GM20431 (cell line): Measurements from ENCODE around the gene NCS1.

ENCODE experiments used
- in situ Hi-C: fragments of 300-500 bp; cut with MseI, MboI; formaldehyde crosslinking; loops from one replicate; pipeline ENCODE4 v1.15.0; 2020; ENCODE audit warnings: low sequenced_read_pairs; ENCODE audit not compliant: unreplicated experiment

Gene NCS1

GRCh38 chr9:130145658-130146057 lies 26.5 kb upstream of the NCS1 start:
- in situ Hi-C loops: no loop called here

- in situ Hi-C loops: no loop called here
Observed at GRCh38 chr9:130147198-130147597, 25.0 kb upstream of the NCS1 start.

DNA sequence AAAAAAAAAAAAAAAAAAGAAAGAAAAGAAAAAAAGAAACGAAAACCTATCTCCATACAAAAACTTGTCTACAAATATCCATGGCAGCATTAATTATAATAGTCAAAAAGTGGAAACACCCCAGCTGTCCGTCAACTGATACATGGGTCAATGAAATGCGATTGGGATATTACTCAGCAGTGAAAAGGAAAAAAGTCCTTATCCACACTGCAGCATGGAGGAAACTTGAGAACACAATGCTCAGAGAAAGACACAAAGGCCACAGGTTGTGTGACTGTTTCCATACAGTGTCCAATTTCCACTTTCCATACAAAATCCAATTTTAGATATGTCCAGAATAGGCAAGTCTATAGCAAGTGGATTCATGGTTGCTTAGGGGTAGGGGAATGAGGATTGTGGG lies 24.3 kb upstream of the NCS1 start:
- in situ Hi-C loops: no loop called here

DNA sequence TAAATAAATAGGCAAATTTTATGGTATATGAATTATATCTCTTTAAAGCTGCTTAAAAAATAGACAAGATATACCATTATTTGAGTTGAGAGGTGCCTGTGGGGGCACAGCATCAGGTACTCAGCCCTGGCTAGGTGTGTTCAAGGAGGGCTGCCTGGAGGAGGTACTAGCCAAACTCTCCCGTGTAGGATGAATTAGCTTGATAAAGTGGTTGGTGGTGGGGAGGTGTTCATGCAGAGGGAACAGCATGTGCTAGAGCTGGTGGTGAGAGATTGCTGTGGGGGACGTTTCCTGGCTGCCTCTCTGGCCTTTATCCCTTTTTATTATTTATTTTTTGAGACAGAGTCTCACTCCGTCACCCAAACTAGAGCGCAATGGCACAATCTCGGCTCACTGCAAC lies 23.2 kb upstream of the NCS1 start:
- in situ Hi-C loops: no loop called here

DNA sequence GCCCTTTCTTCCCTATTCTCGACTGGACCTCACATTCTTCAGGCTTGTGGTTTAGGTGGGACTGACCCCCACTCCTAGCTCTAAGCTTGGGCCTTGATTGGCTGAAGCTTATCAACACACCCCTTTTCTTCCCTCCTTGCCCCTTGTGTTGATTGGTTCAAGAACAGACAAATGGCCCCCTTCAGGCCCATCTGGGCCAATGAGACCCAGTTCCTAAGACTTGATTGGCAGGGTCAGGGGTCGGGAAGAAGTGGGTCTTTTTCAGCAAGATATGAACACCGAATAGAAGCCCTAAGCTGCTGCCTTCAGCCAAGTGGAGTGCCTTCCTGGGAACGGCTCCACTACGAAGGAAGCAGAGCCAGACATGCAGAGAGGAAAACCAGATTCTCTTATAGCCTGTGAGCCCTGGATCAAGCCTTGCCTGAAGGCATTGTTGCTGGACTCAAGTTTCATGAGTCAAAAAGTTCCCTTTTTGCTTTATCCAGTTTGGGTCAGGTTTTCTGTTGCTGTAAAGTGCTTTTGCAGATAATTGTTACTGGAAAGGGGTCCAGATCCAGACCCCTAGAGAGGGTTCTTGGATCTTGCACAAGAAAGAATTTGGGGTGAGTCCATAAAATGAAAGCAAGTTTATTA lies 22.4 kb upstream of the NCS1 start:
- in situ Hi-C loops: no loop called here

GRCh38 chr9:130150779-130151382 lies 21.3 kb upstream of the NCS1 start:
- in situ Hi-C loops: no loop called here

GRCh38 chr9:130154816-130155215 lies 17.4 kb upstream of the NCS1 start:
- in situ Hi-C loops: no loop called here

DNA sequence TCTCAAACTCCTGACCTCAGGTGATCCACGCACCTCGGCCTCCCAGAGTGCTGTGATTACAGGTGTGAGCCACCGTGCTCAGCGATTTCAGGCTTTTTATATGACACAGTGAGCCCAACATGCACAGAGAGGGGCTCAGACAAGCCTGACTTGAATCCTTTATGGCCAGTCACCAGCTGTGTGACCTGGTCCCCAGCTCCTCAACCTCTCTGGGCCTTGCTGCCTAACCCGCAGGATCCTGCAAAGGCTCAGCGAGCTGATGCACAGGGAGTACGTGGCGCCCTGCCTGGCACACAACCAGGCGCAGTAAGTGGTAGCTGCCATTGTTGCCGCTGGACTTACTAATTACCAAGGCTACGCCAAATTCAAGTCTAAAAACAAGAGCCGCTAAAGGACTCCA lies 16.6 kb upstream of the NCS1 start:
- in situ Hi-C loops: no loop called here

DNA sequence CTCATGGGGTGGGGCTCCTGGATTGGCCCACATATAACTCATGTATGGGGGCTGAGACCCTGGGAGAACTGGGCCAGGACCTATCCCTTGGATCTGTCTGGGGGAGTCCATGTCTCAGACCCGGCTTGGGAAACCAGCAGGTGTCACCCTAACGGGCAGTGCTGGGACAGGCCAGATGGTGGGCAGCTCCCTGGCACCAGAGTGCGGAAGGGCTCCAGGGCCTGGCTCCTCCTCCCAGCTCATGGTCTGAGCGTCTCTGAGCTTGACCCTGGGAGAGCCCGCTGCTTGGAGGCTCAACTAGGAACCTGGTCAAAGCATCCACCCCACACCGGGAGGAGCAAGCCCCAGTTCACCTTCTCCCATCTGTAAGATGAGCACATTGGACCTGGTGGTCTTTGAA lies 15.5 kb upstream of the NCS1 start:
- in situ Hi-C loops: no loop called here

- in situ Hi-C loops: no loop called here
Observed at GRCh38 chr9:130157079-130157478, 15.1 kb upstream of the NCS1 start.

DNA sequence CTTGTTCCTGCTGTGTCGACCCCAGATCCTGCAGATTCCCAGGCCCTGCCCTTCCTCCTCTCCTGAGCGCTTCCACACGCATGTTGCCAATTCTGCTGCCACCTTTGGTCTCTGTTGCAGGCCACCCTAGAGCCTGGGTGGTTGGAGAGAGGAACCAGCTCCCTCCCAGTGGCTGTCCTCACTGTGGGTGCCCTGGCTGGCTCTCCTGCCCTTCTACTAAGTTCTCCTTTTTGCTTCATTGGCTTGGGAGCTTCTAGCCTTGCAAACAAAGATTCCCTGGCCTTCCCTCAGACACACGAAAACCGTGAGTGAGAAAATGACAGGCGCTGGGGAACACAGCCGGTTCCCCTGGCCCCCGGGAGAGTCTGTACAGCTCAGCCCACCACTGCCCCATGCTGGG lies 14.2 kb upstream of the NCS1 start:
- in situ Hi-C loops: no loop called here

DNA sequence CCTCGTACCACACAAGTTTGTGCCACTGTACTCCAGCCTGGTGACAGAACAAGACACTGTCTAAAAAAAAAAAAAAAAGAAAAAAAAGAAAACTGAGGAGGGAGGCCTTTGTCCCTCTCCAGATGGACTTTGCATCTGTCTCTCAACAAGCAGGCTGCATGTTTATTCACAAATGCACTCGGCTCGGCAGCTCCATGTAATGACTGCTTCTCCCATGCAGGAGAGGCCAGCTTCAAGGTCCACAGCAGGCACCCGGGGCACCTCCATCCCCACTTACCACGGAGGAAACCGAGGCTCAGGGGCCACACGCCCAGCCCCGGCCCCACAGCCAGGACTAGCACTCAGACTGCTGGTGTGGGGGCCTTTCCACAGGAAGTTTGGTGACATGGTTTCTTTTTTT lies 13.1 kb upstream of the NCS1 start:
- in situ Hi-C loops: no loop called here

DNA sequence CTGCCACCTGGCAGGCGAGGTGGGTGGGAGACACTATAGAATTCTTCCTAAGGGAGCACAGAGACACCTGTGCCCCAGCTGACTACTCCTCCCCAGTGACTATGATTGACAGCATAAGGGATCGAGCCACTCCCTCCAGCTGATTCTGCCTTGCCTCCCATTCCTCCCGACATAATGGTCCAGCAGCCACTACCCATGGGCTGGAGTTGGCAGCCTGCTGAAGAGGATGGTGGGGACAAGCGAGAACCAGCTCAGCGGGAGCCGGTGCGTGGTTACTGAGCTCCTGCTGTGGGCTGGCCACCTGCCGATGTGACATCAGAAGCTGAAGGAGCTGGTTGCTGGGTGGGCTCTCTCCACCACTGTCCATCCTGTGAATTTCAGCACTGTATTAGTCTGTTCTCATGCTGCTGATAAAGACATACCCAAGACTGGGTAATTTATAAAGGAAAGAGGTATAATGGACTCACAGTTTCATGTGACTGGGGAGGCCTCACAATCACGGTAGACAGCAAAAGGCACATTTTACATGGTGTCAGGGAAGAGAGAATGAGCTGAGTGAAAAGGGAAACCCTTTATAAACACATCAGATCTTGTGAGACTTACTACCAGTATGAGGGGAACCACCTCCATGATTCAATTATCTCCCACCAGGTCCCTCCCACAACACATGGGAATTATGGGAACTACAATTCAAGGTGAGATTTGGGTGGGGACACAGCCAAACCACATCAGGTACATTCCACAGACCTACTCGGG lies 12.1 kb upstream of the NCS1 start:
- in situ Hi-C loops: no loop called here

GRCh38 chr9:130160862-130161470 lies 11.2 kb upstream of the NCS1 start:
- in situ Hi-C loops: no loop called here

DNA sequence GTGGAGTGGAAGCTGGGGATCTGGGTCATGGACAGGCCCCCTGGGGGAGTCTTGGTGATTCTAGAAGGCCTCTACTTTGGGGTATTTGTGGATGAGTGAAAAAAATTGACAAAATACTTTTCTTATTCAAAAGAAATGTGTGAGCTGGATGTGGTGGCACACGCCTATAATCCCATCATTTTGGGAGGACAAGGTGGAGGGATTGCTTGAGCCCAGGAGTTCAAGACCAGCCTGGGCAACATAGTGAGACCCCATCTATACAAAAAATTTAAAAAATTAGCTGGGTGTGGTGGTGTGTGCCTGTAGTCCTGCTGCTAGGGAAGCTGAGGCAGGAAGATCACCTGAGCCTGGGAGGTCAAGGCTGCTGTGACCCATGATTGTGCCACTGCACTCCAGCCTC lies 6.6 kb upstream of the NCS1 start:
- in situ Hi-C loops: no loop called here

GRCh38 chr9:130166399-130166798 lies 5.8 kb upstream of the NCS1 start:
- in situ Hi-C loops: no loop called here

DNA sequence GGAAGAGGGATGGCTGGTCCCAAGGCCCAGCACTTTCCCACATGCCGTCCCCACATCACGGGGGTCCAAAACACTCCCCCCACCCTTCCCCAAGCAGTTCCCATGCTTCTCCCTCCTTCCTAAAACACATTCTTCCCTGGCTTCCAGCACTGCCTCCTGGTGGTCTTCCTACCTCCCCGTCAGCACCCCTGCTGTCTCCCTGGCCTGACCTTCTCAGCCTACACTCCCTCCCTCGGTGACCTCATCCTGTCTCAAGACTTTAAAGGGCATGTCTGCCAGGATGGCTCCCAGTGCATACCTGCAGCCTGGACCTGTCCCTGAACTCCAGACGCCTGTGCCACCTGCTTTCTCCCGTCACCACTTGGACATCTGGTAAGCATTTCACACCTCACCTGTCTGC lies 4.3 kb upstream of the NCS1 start:
- in situ Hi-C loops: no loop called here

DNA sequence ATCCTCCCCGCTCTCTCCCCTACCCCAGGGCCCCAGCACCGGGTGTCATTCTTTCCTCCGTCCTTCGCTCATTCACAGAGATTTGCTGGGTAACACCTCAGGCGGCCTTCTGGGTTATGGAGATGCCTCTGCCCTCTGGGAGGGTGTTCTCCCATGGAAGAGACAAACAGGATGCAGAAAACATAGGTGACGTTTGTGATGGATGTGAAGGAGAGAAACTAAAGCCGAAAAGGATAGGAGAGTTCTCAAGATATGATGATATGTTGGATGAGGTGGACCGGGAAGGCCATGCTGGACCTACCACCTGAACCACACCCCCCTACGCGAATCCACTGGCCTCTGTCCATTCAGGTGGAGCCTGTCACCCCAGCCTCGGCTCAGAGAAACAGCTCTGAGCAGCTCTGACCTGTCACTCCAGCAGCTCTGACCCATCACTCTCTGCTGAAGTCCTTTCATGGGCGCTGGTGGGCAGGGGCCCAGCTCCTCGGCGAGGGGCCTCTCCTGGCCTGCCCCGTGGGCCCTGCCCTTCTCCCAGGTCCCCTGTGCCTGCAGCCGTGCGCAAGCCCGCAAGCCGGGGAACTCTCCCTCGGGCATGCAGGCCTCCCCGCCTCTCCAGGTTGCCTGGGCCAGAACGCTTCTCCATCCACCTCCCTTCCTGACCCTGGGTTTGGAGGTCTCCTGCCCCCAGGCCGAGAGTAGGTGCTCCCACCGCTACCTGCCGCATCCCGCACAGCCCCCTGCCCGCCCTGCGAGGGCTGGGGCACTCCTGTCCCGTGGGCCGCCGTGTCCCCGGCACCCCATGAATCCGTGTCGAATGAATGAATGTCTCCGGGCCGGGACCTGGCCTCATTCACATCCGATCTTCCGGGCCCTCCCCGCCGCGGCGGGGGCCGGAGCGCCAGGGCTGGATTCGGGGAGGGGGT lies 717 bp upstream of the NCS1 start:
- in situ Hi-C loops: no loop called here

- in situ Hi-C loops: no loop called here
Observed at GRCh38 chr9:130172858-130173665, 858 bp downstream of the NCS1 start.

DNA sequence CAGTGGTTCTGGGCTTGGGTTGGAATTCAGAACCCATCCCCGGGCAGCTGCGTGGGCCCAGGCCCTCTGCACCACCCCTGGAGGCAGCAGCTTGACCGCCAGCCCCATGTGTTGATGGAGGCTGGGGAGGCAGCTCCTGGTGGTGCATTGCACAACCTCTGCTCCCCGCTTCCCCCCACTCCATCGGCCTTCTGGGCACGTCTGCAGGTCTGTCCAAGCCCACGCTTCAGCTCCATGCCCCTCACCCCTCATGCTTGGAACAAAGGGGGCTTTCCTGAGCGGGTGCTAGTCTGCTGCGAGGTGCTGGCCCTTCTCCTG lies 1.4 kb downstream of the NCS1 start:
- in situ Hi-C loops: no loop called here
